Measurements from ENCODE around the gene NUTM1.

DNA sequence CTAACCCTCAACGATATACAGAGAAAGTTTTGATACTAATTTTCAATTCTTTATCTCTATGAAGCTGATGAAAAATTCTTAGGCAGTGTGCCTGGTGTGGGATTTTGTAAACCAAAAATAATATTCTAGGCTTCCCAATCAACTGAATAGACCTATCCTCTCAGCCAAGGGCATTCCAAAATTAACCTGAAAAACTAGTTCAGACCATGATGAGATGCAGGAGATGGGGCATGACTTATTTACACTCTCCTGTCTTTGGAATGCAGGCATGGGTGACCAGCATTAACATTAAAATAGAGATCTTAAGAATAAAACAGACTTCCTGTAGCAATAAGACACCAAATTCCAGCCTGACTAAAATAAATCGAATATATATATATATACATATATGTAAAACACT lies 31.7 kb downstream of the NUTM1 start:
- TF ChIP-seq CTCF (IDR thresholded peaks at IDR 0.05) (no peak), POLR2A (IDR thresholded peaks at IDR 0.05) (no peak), POLR2AphosphoS5 (IDR thresholded peaks at IDR 0.05) (no peak)
